Measurements from ENCODE around the gene ANGEL1. TPM values are rescaled to one million over a fixed set of nuclear protein-coding genes. Genes with fewer than 3 reads are reported as not detected.

Gene ANGEL1
- total RNA-seq, 1 experiment from 2014 or later: 4.8 TPM

Other genes starting within 250 kb of the ANGEL1 start
- gene VASH1, start 51.4 kb downstream of the ANGEL1 start, total RNA-seq (2014; rRNA removed; shearing (Covaris generic)): 2.9 and 3.5 TPM in 2 replicates
- not detected in 2 replicates for gene LRRC74A, start 13.5 kb upstream of the ANGEL1 start, total RNA-seq (2014; rRNA removed; shearing (Covaris generic))
- gene IRF2BPL, start 215.8 kb upstream of the ANGEL1 start, total RNA-seq (2014; rRNA removed; shearing (Covaris generic)): 20.8 and 24.7 TPM in 2 replicates

All from A172 (cell line).